COR-L47 (cell line): ENCODE measurements around the gene ZMYND11.
"Not testable (repeated sequence)": the region's sequence is repeated elsewhere in the genome, so short reads cannot be mapped to it uniquely, and the experiment has no call there.

Source experiments
- DNase-seq: peaks from one replicate; lab custom pipeline; 2025; lab: John Stamatoyannopoulos, UW

Gene ZMYND11

GRCh38 chr10:132946-133898 is 2.0 kb upstream of the ZMYND11 start:
- no peak for DNase-seq

GRCh38 chr10:134247-135131 is 766 bp upstream of the ZMYND11 start:
- no peak for DNase-seq

- no peak for DNase-seq
These were observed 578 bp downstream of the ZMYND11 start for GRCh38 chr10:135601-136464.

- DNase-seq: no peak
These were observed 1.2 kb downstream of the ZMYND11 start for GRCh38 chr10:136465-136762.

GRCh38 chr10:137031-137430 is 1.8 kb downstream of the ZMYND11 start:
- DNase-seq: no peak

GRCh38 chr10:137606-138005 is 2.4 kb downstream of the ZMYND11 start:
- DNase-seq: no peak

GRCh38 chr10:142371-142770 is 7.1 kb downstream of the ZMYND11 start:
- DNase-seq: no peak

GRCh38 chr10:152915-153314 is 17.7 kb downstream of the ZMYND11 start:
- no peak for DNase-seq

GRCh38 chr10:154348-154747 is 19.1 kb downstream of the ZMYND11 start:
- no peak for DNase-seq

- no peak for DNase-seq
These were observed 32.1 kb downstream of the ZMYND11 start for GRCh38 chr10:167383-167782.

GRCh38 chr10:173741-174140 is 38.5 kb downstream of the ZMYND11 start:
- DNase-seq: no peak

- no peak for DNase-seq
These were observed 41.4 kb downstream of the ZMYND11 start for GRCh38 chr10:176677-177076.

- DNase-seq: no peak
These were observed 43.0 kb downstream of the ZMYND11 start for GRCh38 chr10:178208-178607.

- DNase-seq: no peak
These were observed 43.5 kb downstream of the ZMYND11 start for GRCh38 chr10:178723-179122.

GRCh38 chr10:182441-183201 is 47.4 kb downstream of the ZMYND11 start:
- DNase-seq: no peak

GRCh38 chr10:184174-184573 is 48.9 kb downstream of the ZMYND11 start:
- DNase-seq: no peak

- no peak for DNase-seq
These were observed 49.7 kb downstream of the ZMYND11 start for GRCh38 chr10:184911-185310.

GRCh38 chr10:185571-185970 is 50.3 kb downstream of the ZMYND11 start:
- not testable (repeated sequence) for DNase-seq

- no peak for DNase-seq
These were observed 51.7 kb downstream of the ZMYND11 start for GRCh38 chr10:186911-187310.

- no peak for DNase-seq
These were observed 53.3 kb downstream of the ZMYND11 start for GRCh38 chr10:188546-188945.

- DNase-seq: no peak
These were observed 55.0 kb downstream of the ZMYND11 start for GRCh38 chr10:190216-190615.
